Central memory CD8-positive, alpha-beta T cell (primary cell): ENCODE measurements around the gene EIF4A2.

Source experiments
- ATAC-seq: fragments of 150-1000 bp; cut with Tn5 transposase; replicated peaks from 2 replicates; pipeline ENCODE4 v1.10.0; 2022; ENCODE audit warnings: mild to moderate bottlenecking, moderate FRiP score, moderate number of reproducible peaks; ENCODE audit not compliant: poor library complexity, severe bottlenecking; ENCODE audit errors: extremely low read depth
- DNase-seq, 2 donors: peaks; one replicate each; pipeline ENCODE4 v3.0.0; 2021; ENCODE audit warnings: low spot score in 2 of 2
- H3K27ac Mint-ChIP-seq: one replicate; pipeline ENCODE4 v1.8.0; 2022; ENCODE audit warnings: low read depth, mild to moderate bottlenecking, moderate library complexity, mixed read lengths
- H3K27me3 Mint-ChIP-seq: one replicate; pipeline ENCODE4 v1.8.0; 2022; ENCODE audit warnings: mixed read lengths
- H3K36me3 Mint-ChIP-seq: one replicate; pipeline ENCODE4 v1.8.0; 2022; ENCODE audit warnings: mild to moderate bottlenecking, moderate library complexity, mixed read lengths; ENCODE audit not compliant: insufficient read depth
- H3K4me1 Mint-ChIP-seq: one replicate; pipeline ENCODE4 v1.8.0; 2022; ENCODE audit warnings: mixed read lengths
- H3K4me3 Mint-ChIP-seq: one replicate; pipeline ENCODE4 v1.8.0; 2022; ENCODE audit warnings: mild to moderate bottlenecking, moderate library complexity, mixed read lengths
- H3K9me3 Mint-ChIP-seq: one replicate; pipeline ENCODE4 v1.8.0; 2022; ENCODE audit warnings: mixed read lengths

The EIF4A2 gene

DNA sequence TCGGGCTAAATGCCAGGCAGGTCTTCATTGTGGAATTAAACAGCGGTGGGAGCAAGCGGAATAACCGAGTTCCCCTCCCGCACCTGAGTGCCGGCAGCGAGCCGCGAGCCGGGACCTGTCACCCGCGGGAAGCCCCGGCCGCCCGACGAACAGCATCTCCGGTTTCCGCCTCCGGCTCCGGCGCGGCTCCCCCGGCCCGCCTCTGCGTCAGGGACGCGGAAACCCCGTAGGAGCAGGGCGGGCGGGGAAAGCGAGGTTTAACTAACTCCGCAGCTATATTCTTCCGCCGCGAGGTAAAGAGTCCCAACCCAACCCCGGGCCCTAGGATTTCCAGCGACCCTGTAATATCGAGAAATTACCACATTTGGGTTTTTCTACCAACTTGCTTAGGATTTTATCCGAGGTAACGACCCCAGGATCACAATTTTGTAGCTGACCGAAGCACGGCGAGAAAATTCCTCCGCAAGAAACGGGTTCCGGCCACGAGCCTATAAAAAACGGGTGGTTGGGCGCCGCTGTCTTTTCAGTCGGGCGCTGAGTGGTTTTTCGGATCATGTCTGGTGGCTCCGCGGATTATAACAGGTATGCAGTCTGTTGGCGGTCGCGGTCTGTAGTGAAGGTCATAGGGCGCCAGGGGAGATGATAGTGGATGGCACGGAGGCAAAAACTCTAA is at the start of gene EIF4A2:
Gene EIF4A2 (plus strand): TSS at position 520 of the 673 bp plus-strand sequence. CDS start 34 bp downstream, at position 554.
- H3K27me3 Mint-ChIP-seq, result no peaks in the 10 kb centered on the region
- ATAC-seq (peak; percentile 79), DNase-seq (peak; percentile 87 to 89)
- peak within 1 kb of the TSS; percentile 100 for H3K27ac Mint-ChIP-seq
- H3K36me3 Mint-ChIP-seq, result peaks cover 59% of the 10 kb centered on the region
- H3K9me3 Mint-ChIP-seq, result no peaks in the 10 kb centered on the region
- H3K4me3 Mint-ChIP-seq, result peak within 1 kb of the TSS; percentile 97
- peaks cover 54% of the 10 kb centered on the region for H3K4me1 Mint-ChIP-seq

DNA sequence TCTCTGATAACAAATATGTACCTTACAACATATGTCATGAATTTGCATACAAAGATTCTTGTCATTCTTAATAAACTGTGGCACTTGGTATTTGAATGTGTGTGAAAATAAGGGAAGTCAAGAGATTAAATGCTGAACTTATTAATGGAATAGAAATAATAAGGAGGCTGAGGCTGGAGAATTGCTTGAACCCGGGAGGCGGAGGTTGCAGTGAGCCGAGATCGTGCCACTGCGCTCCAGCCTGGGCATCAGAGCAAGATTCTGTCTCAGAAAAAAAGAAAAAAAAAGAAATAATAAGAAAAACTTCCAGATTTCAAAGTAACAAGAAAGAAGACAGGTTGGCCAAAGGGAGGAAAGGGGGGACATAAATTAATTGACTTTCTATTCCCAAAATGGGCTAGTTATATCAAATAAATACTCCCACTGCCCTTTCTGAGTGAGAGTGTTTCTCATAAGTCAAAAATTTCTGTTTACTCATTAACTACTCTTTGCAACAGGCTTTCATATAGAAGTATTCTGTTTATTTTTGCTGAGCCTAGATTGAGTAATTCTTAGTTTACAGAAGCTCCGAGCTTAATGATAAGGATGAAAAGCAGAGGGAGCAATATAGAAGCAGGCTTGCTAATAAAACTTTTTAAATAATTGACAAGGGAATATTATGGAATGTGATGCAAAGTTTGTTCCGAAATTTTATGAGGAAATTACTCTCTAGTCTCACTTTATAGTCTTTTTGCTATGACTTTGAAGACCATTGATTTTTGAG is 40.6 kb upstream of the EIF4A2 start:
- ATAC-seq, result no peak
- Mint-ChIP-seq H3K27ac (no peak overlapping the region), H3K4me3 (no peak overlapping the region), H3K9me3 (no peaks in the 10 kb centered on the region), H3K36me3 (peaks cover 1% of the 10 kb centered on the region), H3K27me3 (no peaks in the 10 kb centered on the region), H3K4me1 (no peaks in the 10 kb centered on the region)
- no peak for DNase-seq

DNA sequence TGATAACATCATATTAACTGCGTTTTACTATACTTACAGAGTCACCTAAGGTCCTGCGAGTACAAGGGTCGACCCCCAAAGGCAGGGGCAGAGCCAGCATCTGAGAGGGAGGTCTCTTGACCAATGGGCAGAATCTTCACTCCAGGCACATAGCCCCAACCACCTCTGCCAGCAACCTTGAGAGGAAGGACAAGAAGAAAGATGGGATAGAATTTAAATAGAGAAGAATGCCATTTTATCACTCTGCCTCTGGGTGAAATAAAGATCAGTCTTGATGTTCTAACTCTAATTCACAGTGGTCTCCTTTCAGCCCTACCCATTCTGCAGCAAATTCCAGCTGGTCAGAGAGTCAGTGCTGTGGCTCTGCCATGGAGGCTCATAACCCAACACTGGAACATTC is 39.7 kb upstream of the EIF4A2 start:
- no peak for ATAC-seq
- H3K4me3 Mint-ChIP-seq, result no peak overlapping the region
- no peaks in the 10 kb centered on the region for H3K9me3 Mint-ChIP-seq
- H3K36me3 Mint-ChIP-seq, result peaks cover 1% of the 10 kb centered on the region
- DNase-seq, result no peak
- H3K4me1 Mint-ChIP-seq, result no peaks in the 10 kb centered on the region
- no peaks in the 10 kb centered on the region for H3K27me3 Mint-ChIP-seq
- no peak overlapping the region for H3K27ac Mint-ChIP-seq

DNA sequence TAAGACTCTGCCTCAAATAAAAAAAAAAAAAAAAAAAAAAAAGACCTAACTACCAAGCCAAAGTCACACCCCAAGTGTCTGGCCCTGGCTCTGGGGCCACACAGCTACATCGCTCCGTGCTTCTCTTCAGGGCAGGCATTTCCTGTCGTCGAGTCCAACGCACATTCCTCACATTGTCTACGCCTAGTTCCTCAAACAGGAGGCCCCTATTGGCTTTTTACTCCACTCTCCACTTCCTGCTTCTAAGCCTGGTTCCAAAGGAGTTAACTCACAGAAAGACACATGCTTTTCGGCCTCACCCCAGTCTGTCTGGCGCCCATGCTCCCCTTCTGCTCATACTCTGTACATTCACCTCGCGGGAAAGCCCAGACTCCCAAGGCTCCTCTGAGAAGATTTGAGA is 37.4 kb upstream of the EIF4A2 start:
- DNase-seq, result no peak
- Mint-ChIP-seq H3K36me3 (peaks cover 1% of the 10 kb centered on the region), H3K4me1 (no peaks in the 10 kb centered on the region), H3K27me3 (no peaks in the 10 kb centered on the region), H3K9me3 (no peaks in the 10 kb centered on the region), H3K27ac (no peak overlapping the region), H3K4me3 (no peak overlapping the region)
- peak; percentile 32 for ATAC-seq

DNA sequence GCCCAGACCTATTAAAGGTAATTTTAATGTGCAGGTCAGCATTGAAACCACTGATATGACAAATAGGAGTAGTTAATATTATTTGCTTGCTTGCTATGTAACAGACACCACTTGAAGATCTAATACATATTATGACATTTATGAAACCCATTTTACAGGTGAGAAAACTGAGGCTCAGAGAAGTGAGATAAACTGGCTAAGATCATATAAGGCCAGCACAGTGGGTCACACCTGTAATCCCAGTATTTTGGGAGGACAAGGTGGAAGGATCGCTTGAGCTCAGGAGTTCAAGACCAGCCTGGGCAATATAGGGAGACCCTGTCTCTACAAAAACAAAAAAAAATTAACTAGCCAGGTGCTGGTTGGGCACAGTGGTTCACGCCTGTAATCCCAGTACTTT is 33.1 kb upstream of the EIF4A2 start:
- Mint-ChIP-seq H3K36me3 (no peaks in the 10 kb centered on the region), H3K27me3 (no peaks in the 10 kb centered on the region), H3K4me3 (no peak overlapping the region), H3K27ac (no peak overlapping the region), H3K4me1 (no peaks in the 10 kb centered on the region), H3K9me3 (no peaks in the 10 kb centered on the region)
- ATAC-seq, result no peak
- DNase-seq, result no peak

DNA sequence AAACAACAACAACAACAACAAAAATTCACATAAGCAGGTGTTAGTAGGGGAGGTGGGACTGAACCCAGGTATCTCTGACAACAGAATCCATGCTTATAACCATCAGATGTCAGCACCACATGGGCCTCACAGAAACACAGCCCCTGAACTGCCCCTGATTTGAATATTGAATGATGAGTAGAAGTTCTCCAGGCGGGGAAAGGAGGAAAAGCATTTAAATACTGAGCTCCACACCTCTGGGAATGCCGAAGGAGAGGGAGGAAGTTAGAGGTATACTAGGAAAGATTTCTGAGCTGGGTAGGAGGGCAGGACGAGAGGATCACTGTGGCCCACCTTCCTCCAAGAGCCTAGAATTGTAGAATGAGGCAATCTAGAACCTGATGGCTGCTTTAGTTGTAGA is 31.9 kb upstream of the EIF4A2 start:
- H3K27me3 Mint-ChIP-seq, result no peaks in the 10 kb centered on the region
- H3K9me3 Mint-ChIP-seq, result no peaks in the 10 kb centered on the region
- H3K27ac Mint-ChIP-seq, result no peak overlapping the region
- H3K4me3 Mint-ChIP-seq, result no peak overlapping the region
- no peaks in the 10 kb centered on the region for H3K4me1 Mint-ChIP-seq
- no peaks in the 10 kb centered on the region for H3K36me3 Mint-ChIP-seq
- ATAC-seq, result no peak
- no peak for DNase-seq

DNA sequence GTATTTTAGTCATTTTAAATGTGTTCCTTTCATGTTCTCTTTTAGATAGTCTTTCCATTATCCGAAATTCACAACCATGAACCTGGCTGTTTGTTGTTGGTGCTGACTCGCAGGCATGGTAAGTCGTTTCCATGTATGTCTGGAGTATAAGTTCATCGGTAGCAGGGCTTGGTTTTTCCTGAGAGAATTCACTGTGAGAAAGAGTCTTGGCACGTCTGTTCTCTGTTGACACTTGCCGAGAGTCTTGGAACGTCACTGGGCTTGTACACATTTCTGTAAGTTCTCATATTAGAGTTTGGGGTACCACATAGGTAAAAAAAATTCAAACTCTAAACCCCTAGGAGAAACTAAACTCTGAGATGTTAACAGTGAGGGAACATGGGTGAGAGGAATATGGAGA is 29.4 kb upstream of the EIF4A2 start:
- Mint-ChIP-seq H3K4me1 (no peaks in the 10 kb centered on the region), H3K4me3 (no peak overlapping the region), H3K27me3 (peaks cover 9% of the 10 kb centered on the region), H3K9me3 (no peaks in the 10 kb centered on the region), H3K27ac (no peak overlapping the region), H3K36me3 (no peaks in the 10 kb centered on the region)
- ATAC-seq (no peak), DNase-seq (no peak)

DNA sequence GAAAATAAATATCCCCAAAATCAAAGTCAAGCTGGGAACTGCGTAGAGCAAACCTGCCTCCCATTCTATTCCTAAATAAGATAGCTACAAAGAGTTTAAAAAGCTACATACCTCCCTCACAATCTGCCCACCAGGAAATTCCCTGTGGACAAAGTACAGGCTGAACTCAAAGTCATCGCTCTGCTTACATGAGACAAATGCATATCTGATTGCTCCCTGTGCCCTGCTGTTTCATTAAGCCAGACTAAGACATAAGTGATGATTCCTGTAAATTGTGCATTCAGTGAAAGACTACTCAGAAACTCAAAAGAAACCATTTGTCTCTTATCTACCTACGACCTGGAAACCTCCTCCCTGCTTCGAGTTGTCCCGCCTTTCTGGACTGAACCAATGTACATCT is 28.5 kb upstream of the EIF4A2 start:
- Mint-ChIP-seq H3K9me3 (no peaks in the 10 kb centered on the region), H3K4me1 (no peaks in the 10 kb centered on the region), H3K27me3 (peaks cover 9% of the 10 kb centered on the region), H3K27ac (no peak overlapping the region), H3K4me3 (no peak overlapping the region), H3K36me3 (no peaks in the 10 kb centered on the region)
- no peak for ATAC-seq
- no peak for DNase-seq

DNA sequence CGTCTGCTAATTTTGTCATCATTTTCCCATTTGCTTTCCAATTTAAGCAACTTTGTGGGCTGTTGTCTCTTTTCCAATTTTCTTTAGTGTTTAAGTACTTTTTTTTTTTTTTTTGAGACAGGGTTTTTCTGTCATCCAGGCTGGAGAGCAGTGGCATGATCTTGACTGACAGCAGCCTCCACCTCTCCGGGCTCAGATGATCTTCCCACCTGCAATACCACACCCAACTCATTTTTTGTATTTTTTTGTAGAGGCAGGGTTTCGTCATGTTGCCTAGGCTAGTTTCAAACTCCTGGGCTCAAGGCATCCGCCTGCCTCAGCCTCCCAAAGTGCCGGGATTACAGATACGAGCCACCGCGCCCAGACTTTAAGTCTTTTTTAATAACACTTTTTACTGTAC is 26.2 kb upstream of the EIF4A2 start:
- H3K27me3 Mint-ChIP-seq, result peaks cover 9% of the 10 kb centered on the region
- DNase-seq (no peak), ATAC-seq (no peak)
- H3K4me1 Mint-ChIP-seq, result no peaks in the 10 kb centered on the region
- no peaks in the 10 kb centered on the region for H3K36me3 Mint-ChIP-seq
- H3K27ac Mint-ChIP-seq, result no peak overlapping the region
- no peaks in the 10 kb centered on the region for H3K9me3 Mint-ChIP-seq
- no peak overlapping the region for H3K4me3 Mint-ChIP-seq

DNA sequence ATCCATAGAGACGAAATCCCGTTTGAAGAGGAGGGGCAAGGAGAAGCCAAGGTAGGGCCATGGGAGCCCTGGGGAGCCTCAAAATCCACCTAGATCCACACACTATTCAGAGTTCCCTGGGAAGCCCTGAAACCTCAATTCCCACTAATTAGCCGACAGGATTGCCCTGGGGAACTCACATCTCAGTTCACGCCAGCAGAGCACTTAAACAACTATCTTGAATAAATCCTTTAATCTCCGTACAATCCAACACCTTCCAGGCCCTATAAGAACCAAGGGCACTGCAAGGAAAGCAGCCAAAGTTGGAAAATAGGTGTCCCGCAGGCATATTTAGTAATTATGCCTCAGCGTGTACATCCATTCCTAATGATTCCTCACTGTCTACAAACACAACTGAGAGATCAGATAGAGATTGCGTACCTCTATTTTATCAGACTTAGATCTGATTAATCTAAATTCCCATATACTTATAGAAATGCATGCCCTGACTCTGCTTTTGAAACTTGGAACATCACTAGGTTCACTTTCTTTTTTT is 25.6 kb upstream of the EIF4A2 start:
- Mint-ChIP-seq H3K4me3 (no peak overlapping the region), H3K27ac (no peak overlapping the region), H3K27me3 (peaks cover 9% of the 10 kb centered on the region), H3K36me3 (no peaks in the 10 kb centered on the region), H3K4me1 (no peaks in the 10 kb centered on the region), H3K9me3 (no peaks in the 10 kb centered on the region)
- ATAC-seq (no peak), DNase-seq (no peak)

DNA sequence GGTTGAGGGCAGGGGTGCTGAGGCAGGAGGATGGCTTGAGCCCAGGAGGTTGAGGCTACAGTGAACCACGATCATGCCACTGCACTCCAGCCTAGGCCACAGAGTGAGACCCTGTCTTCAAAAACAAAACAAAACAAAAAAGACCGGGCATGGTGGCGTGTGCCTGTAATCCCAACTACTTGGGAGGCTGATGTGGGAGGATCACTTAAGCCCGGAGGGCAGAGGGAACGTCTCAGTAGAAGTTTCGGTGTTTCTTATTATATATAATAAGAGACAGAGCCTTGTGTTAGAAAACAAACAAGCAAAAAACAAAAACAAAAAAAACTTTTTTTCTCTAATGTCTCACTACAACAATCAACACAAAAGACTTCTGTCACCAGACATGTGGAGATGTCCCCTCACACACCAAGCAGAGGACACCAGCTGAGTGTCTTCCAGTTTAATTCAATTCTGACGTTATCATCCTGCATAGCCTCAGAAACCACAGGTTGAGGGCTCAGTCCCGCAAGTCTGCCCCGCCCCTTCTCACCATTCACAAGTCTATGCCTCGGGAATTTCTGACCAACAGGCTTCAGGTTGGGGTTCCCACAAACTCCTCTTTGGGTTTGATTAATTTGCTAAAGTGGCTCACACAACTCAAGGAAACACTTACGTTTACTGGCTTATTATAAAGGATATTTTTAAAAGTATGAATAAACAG is 24.0 kb upstream of the EIF4A2 start:
- peaks cover 9% of the 10 kb centered on the region for H3K27me3 Mint-ChIP-seq
- H3K36me3 Mint-ChIP-seq, result no peaks in the 10 kb centered on the region
- H3K27ac Mint-ChIP-seq, result no peak overlapping the region
- no peaks in the 10 kb centered on the region for H3K9me3 Mint-ChIP-seq
- ATAC-seq (no peak), DNase-seq (no peak)
- H3K4me1 Mint-ChIP-seq, result no peaks in the 10 kb centered on the region
- H3K4me3 Mint-ChIP-seq, result no peak overlapping the region

DNA sequence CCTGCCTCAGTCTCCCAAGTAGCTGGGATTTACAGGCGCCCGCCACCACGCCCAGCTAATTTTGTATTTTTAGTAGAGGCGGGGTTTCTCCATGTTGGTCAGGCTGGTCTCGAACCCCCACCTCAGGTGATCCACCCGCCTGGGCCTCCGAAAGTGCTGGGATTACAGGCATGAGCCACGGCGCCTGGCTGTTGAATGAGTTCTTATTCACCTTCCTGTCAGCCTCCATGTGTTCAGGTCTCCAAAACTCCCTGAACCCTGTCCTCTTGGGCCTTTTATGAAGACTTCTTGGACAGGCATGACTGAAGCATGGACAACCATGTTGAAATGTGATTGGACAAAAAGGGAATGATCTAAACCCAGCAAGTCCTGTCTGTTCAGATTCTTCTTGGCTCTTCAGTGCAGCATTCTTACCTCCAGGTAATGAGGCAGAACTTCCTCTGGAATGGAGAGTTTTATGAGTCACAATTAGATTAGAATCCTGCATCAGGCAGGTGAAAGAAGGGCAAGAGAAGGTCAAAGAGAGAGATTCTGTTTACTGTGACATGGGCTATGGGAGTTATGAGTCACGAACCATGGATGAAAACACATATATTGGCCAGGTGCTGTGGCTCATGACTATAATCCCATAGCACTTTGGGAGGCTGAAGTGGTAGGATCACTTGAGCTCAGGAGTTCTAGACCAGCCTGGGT is 23.1 kb upstream of the EIF4A2 start:
- Mint-ChIP-seq H3K4me1 (no peaks in the 10 kb centered on the region), H3K27me3 (peaks cover 9% of the 10 kb centered on the region), H3K4me3 (no peak overlapping the region), H3K27ac (no peak overlapping the region), H3K9me3 (no peaks in the 10 kb centered on the region), H3K36me3 (no peaks in the 10 kb centered on the region)
- ATAC-seq, result no peak
- no peak for DNase-seq
